Skeletal muscle tissue (tissue), 4 donors: ENCODE results near the gene OTC. TPM values are rescaled to one million over a fixed set of nuclear protein-coding genes. Genes with fewer than 3 reads are reported as not detected.

Experiments
- H3K27ac ChIP-seq: one replicate; pipeline ENCODE4 v1.7.0; 2013; ENCODE audit warnings: mild to moderate bottlenecking, low read depth, low read length, inconsistent platforms
- H3K27me3 ChIP-seq, 3 donors: one replicate each; pipeline ENCODE4 v1.7.0; 2013; ENCODE audit warnings: low read length in 3 of 3; ENCODE audit not compliant: control insufficient read depth in 3 of 3, insufficient read depth in 3 of 3
- H3K36me3 ChIP-seq, 3 donors: one replicate each; pipeline ENCODE4 v1.7.0; 2013; ENCODE audit warnings: low read length in 3 of 3; ENCODE audit not compliant: control insufficient read depth in 3 of 3, insufficient read depth in 3 of 3
- H3K4me1 ChIP-seq, 3 donors: one replicate each; pipeline ENCODE4 v1.7.0; 2013; ENCODE audit warnings: low read length in 3 of 3, mild to moderate bottlenecking in 3 of 3; ENCODE audit not compliant: control insufficient read depth in 3 of 3, insufficient read depth in 3 of 3
- H3K4me3 ChIP-seq, 3 donors: one replicate each; pipeline ENCODE4 v1.7.0; 2013; ENCODE audit warnings: low read length in 3 of 3
- H3K9ac ChIP-seq, 3 donors: one replicate each; pipeline ENCODE4 v1.7.0; 2013; ENCODE audit warnings: low read length in 3 of 3, mild to moderate bottlenecking in 3 of 3, moderate library complexity in 2 of 3, low read depth in 1 of 3
- H3K9me3 ChIP-seq, 3 donors: one replicate each; pipeline ENCODE4 v1.7.0; 2013; ENCODE audit warnings: low read length in 3 of 3; ENCODE audit not compliant: control insufficient read depth in 3 of 3
- total RNA-seq: library from RNA; depleted of rRNA; stranded (reverse); fragments of >200 nt; gene quantifications from one replicate; pipeline ENCODE4 v1.2.3, GENCODE V29; 2014
- donor health status: Osteomylitis.

Gene OTC
- total RNA-seq, 1 donor from 2014 or later, result not detected

DNA sequence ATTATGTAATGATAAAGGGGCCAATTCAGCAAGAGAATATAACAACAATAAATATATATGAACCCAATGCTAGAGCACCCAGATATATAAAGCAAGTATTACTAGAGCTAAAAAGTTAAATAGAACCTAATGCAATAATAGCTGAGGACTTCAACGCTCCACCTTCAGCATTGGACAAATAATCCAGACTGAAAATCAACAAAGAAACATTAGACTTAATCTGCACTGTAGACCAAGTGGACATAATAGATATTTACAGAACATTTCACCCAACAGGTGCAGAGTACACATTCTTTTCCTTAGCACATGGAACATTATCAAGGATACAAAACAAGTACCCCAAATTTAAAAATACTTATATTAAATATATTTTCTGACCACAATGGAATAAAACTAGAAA lies 24.3 kb downstream of the OTC start:
- no peaks in the 10 kb centered on the region for H3K36me3 ChIP-seq
- H3K4me1 ChIP-seq, result no peaks in the 10 kb centered on the region
- H3K9ac ChIP-seq, result no peak overlapping the region
- no peak overlapping the region for H3K27ac ChIP-seq
- H3K27me3 ChIP-seq, result no peaks in the 10 kb centered on the region
- no peaks in the 10 kb centered on the region for H3K9me3 ChIP-seq
- no peak overlapping the region for H3K4me3 ChIP-seq

DNA sequence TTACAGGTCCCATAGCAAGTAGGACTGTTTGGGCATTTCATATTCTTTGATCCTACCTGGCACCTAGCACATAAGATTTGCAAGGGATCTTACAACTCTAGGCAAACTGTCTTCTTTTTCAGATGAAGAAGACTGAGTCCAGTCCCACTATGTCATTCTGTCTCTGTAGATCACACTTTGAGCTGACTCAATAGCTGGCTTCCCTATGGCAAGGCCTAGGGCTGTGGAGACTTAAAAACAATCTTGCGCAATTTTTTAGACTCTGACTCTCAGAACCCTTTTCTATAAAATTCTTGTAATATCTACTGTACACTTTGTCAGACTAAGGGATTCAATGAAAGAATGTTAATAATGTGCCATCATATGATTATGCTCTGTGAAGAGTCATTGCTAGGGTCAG lies 26.7 kb downstream of the OTC start:
- Histone ChIP-seq H3K36me3 (no peaks in the 10 kb centered on the region), H3K27ac (no peak overlapping the region), H3K27me3 (no peaks in the 10 kb centered on the region), H3K4me1 (no peaks in the 10 kb centered on the region), H3K9me3 (no peaks in the 10 kb centered on the region), H3K4me3 (no peak overlapping the region), H3K9ac (no peak overlapping the region)

- Histone ChIP-seq H3K9me3 (no peaks in the 10 kb centered on the region), H3K4me3 (no peak overlapping the region)
Observed at GRCh38 chrX:38382663-38383062, 30.3 kb downstream of the OTC start.

GRCh38 chrX:38400389-38400910 lies 48.0 kb downstream of the OTC start:
- no peaks in the 10 kb centered on the region for H3K4me1 ChIP-seq
- H3K9ac ChIP-seq, result no peak overlapping the region
- H3K36me3 ChIP-seq, result no peaks in the 10 kb centered on the region
- no peaks in the 10 kb centered on the region for H3K9me3 ChIP-seq
- H3K27me3 ChIP-seq, result no peaks in the 10 kb centered on the region
- no peak overlapping the region for H3K27ac ChIP-seq
- H3K4me3 ChIP-seq, result no peak overlapping the region

More at GRCh38 chrX:38382663-38383062, 30.3 kb downstream of the OTC start:
- no peaks in the 10 kb centered on the region for H3K27me3 ChIP-seq
- H3K36me3 ChIP-seq, result no peaks in the 10 kb centered on the region
- no peaks in the 10 kb centered on the region for H3K4me1 ChIP-seq
- no peak overlapping the region for H3K9ac ChIP-seq
- H3K27ac ChIP-seq, result no peak overlapping the region

GRCh38 chrX:38402118-38402517 lies 49.7 kb downstream of the OTC start:
- Histone ChIP-seq H3K4me3 (no peak overlapping the region), H3K36me3 (no peaks in the 10 kb centered on the region), H3K27ac (no peak overlapping the region), H3K9ac (no peak overlapping the region), H3K27me3 (peaks cover 0 to 4% (median 0%) of the 10 kb centered on the region in 3 donors), H3K9me3 (no peaks in the 10 kb centered on the region), H3K4me1 (no peaks in the 10 kb centered on the region)

GRCh38 chrX:38403834-38404233 lies 51.4 kb downstream of the OTC start:
- Histone ChIP-seq H3K27ac (no peak overlapping the region), H3K36me3 (no peaks in the 10 kb centered on the region), H3K27me3 (peaks cover 0 to 10% (median 0%) of the 10 kb centered on the region in 3 donors), H3K9ac (no peak overlapping the region), H3K4me3 (no peak overlapping the region), H3K9me3 (no peaks in the 10 kb centered on the region), H3K4me1 (no peaks in the 10 kb centered on the region)

DNA sequence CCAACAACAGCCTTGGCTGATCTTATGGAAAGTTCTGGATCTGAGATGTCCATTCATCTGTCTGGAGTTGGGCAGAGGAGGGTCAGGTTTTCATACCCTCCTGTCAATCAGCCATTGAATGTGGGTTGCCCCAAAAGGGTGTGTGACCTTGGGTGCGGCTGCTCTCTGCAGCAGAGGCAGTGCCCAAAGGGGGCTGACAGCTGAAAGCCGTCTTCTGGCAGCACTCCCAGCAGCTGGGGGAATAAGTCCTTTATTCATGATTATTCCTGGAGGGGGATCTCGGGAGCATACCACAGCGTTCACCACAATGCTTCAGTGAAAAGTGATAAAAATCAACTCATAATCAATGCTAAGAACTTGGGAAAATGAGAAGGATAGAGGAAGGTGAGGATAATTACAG lies 54.7 kb downstream of the OTC start:
- Histone ChIP-seq H3K27ac (no peak overlapping the region), H3K27me3 (peaks cover 0 to 10% (median 0%) of the 10 kb centered on the region in 3 donors), H3K9me3 (no peaks in the 10 kb centered on the region), H3K9ac (no peak overlapping the region), H3K36me3 (no peaks in the 10 kb centered on the region), H3K4me3 (no peak overlapping the region), H3K4me1 (no peaks in the 10 kb centered on the region)

- Histone ChIP-seq H3K36me3 (no peaks in the 10 kb centered on the region), H3K27me3 (peaks cover 0 to 10% (median 0%) of the 10 kb centered on the region in 3 donors), H3K4me3 (no peak overlapping the region), H3K4me1 (no peaks in the 10 kb centered on the region), H3K9me3 (no peaks in the 10 kb centered on the region), H3K9ac (no peak overlapping the region), H3K27ac (no peak overlapping the region)
Observed at GRCh38 chrX:38409289-38409688, 56.9 kb downstream of the OTC start.

- no peaks in the 10 kb centered on the region for H3K4me1 ChIP-seq
- no peaks in the 10 kb centered on the region for H3K27me3 ChIP-seq
- no peaks in the 10 kb centered on the region for H3K36me3 ChIP-seq
Observed at GRCh38 chrX:38426785-38427184, 74.4 kb downstream of the OTC start.

GRCh38 chrX:38431525-38431924 lies 79.1 kb downstream of the OTC start:
- Histone ChIP-seq H3K27me3 (peaks cover 0 to 5% (median 0%) of the 10 kb centered on the region in 3 donors), H3K9ac (no peak overlapping the region), H3K4me1 (peaks cover 0 to 3% (median 0%) of the 10 kb centered on the region in 3 donors), H3K36me3 (no peaks in the 10 kb centered on the region), H3K4me3 (no peak overlapping the region), H3K9me3 (no peaks in the 10 kb centered on the region), H3K27ac (no peak overlapping the region)

More at GRCh38 chrX:38426785-38427184, 74.4 kb downstream of the OTC start:
- Histone ChIP-seq H3K27ac (no peak overlapping the region), H3K9me3 (no peaks in the 10 kb centered on the region), H3K4me3 (no peak overlapping the region), H3K9ac (no peak overlapping the region)
